ENCODE results near the gene MMP24OS. TPM values are rescaled to one million over a fixed set of nuclear protein-coding genes. Genes with fewer than 3 reads are reported as not detected.

The MMP24OS gene
- total RNA-seq, 1 donor from 2014 or later, result 17.5 TPM

- H3K4me3 ChIP-seq (ENCODE audit: low read depth, low read length), result no peak overlapping the region
- H3K27me3 ChIP-seq (ENCODE audit: control insufficient read depth, insufficient read depth, low read length), result no peaks in the 10 kb centered on the region
- DNase-seq (ENCODE audit: low read depth), result no peak
- no peak for TF ChIP-seq CTCF (IDR thresholded peaks at IDR 0.05; ENCODE audit: insufficient read depth, low read length, poor library complexity, severe bottlenecking)
- no peaks in the 10 kb centered on the region for H3K36me3 ChIP-seq (ENCODE audit: control insufficient read depth, insufficient read depth, low read length)
These were observed 16.4 kb upstream of the MMP24OS start for GRCh38 chr20:35294293-35294685.

GRCh38 chr20:35293303-35294292 lies 15.7 kb upstream of the MMP24OS start:
- H3K36me3 ChIP-seq (ENCODE audit: control insufficient read depth, insufficient read depth, low read length), result no peaks in the 10 kb centered on the region
- no peak for TF ChIP-seq CTCF (IDR thresholded peaks at IDR 0.05; ENCODE audit: insufficient read depth, low read length, poor library complexity, severe bottlenecking)
- DNase-seq (ENCODE audit: low read depth), result no peak

GRCh38 chr20:35292504-35293285 lies 14.8 kb upstream of the MMP24OS start:
- no peak for DNase-seq (ENCODE audit: low read depth)
- no peak for TF ChIP-seq CTCF (IDR thresholded peaks at IDR 0.05; ENCODE audit: insufficient read depth, low read length, poor library complexity, severe bottlenecking)
- Histone ChIP-seq H3K36me3 (ENCODE audit: control insufficient read depth, insufficient read depth, low read length) (no peaks in the 10 kb centered on the region), H3K27me3 (ENCODE audit: control insufficient read depth, insufficient read depth, low read length) (no peaks in the 10 kb centered on the region), H3K4me3 (ENCODE audit: low read depth, low read length) (no peak overlapping the region)

More at GRCh38 chr20:35293303-35294292, 15.7 kb upstream of the MMP24OS start:
- H3K4me3 ChIP-seq (ENCODE audit: low read depth, low read length), result no peak overlapping the region
- no peaks in the 10 kb centered on the region for H3K27me3 ChIP-seq (ENCODE audit: control insufficient read depth, insufficient read depth, low read length)

- H3K36me3 ChIP-seq (ENCODE audit: control insufficient read depth, insufficient read depth, low read length), result no peaks in the 10 kb centered on the region
- no peak within 1 kb of the TSS for H3K4me3 ChIP-seq (ENCODE audit: low read depth, low read length)
- DNase-seq (ENCODE audit: low read depth), result no peak
- H3K27me3 ChIP-seq (ENCODE audit: control insufficient read depth, insufficient read depth, low read length), result no peaks in the 10 kb centered on the region
- no peak for TF ChIP-seq CTCF (IDR thresholded peaks at IDR 0.05; ENCODE audit: insufficient read depth, low read length, poor library complexity, severe bottlenecking)
These were observed 14.0 kb upstream of the MMP24OS start, which contains the start of gene FAM83C for GRCh38 chr20:35291654-35292503. TSS of gene FAM83C (minus strand) at chr20:35292425. CDS start at chr20:35292304, 121 bp downstream.

DNA sequence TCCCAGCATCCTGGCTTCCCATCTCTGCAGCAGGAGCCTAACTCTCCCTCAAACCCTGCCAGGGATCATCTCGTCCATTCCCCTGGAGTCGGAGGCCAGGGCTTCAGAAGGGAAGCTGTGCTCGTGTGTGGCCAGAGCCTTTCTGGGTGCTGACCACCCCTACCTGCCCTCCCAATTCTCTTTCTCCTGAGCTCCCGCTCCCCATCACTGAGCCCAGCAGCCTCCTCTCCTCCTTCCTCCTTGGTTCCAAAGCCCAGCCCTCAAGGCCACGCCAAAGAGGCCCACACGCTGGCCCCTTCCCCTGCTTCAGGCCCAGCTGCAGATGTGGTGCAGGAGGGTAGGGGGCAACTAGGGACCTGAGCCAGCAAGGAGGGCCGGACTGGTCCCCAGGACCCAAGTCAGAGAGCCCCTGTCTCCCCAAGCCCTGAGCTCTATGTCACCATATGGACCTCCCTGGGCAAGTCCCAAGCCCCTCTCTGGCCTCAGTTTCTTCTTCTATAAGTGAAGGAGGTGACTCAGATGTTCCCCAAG lies 13.0 kb upstream of the MMP24OS start:
- TF ChIP-seq CTCF (IDR thresholded peaks at IDR 0.05; ENCODE audit: insufficient read depth, low read length, poor library complexity, severe bottlenecking), result no peak
- no peaks in the 10 kb centered on the region for H3K36me3 ChIP-seq (ENCODE audit: control insufficient read depth, insufficient read depth, low read length)
- no peak for DNase-seq (ENCODE audit: low read depth)
- no peaks in the 10 kb centered on the region for H3K27me3 ChIP-seq (ENCODE audit: control insufficient read depth, insufficient read depth, low read length)
- no peak overlapping the region for H3K4me3 ChIP-seq (ENCODE audit: low read depth, low read length)
